Measurements from ENCODE around the gene PDCL2. TPM values are rescaled to one million over a fixed set of nuclear protein-coding genes. Genes with fewer than 3 reads are reported as not detected.

PDCL2 gene
- total RNA-seq, 4 donors from 2014 or later = not detected

DNA sequence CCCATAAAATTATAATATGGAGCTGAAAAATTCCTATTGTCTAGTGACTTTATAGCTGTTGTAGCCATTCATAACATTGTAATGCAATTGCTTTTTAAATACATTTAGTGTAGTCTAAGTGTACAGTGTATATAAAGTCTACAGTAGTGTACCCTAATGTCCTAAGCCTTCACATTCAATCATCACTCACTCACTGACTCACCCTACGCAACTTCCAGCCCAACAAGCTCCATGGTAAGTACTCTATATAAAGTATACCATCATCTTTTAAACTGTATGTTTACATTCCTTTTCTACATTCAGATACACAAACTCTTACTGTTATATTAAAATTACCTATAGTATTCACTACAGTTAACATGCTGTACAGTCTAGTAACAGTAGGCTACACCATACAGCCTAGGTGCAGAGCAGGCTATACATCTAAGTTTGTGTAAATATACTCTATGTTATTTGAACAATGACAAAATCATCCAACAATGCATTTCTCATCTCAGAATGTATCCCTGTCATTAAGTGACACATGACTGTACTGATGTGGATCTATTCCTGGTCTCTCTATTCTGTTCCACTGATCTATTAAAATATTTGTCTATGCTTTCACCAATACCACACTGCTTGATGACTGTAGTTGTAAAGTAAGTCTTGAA, 79.0 kb downstream of the PDCL2 start:
- no peaks in the 10 kb centered on the region for H3K27me3 ChIP-seq

GRCh38 chr4:55512077-55512476, 80.0 kb downstream of the PDCL2 start:
- Histone ChIP-seq H3K27ac (no peak overlapping the region), H3K36me3 (no peaks in the 10 kb centered on the region), H3K9me3 (no peaks in the 10 kb centered on the region), H3K27me3 (no peaks in the 10 kb centered on the region), H3K4me3 (no peak overlapping the region), H3K4me1 (no peaks in the 10 kb centered on the region)
- no peak for TF ChIP-seq POLR2A (IDR thresholded peaks at IDR 0.05)
- TF ChIP-seq, protein P1, sequence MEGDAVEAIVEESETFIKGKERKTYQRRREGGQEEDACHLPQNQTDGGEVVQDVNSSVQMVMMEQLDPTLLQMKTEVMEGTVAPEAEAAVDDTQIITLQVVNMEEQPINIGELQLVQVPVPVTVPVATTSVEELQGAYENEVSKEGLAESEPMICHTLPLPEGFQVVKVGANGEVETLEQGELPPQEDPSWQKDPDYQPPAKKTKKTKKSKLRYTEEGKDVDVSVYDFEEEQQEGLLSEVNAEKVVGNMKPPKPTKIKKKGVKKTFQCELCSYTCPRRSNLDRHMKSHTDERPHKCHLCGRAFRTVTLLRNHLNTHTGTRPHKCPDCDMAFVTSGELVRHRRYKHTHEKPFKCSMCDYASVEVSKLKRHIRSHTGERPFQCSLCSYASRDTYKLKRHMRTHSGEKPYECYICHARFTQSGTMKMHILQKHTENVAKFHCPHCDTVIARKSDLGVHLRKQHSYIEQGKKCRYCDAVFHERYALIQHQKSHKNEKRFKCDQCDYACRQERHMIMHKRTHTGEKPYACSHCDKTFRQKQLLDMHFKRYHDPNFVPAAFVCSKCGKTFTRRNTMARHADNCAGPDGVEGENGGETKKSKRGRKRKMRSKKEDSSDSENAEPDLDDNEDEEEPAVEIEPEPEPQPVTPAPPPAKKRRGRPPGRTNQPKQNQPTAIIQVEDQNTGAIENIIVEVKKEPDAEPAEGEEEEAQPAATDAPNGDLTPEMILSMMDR (IDR thresholded peaks at IDR 0.05 in 4 of 5, conservative IDR thresholded peaks at IDR 0.05 in 1 of 5) = no peak
- DNase-seq = no peak
- no peak for ATAC-seq
- in situ Hi-C loops (cut with MboI; ENCODE audit: low sequenced_read_pairs in 4 of 4) = no loop called here
- intact Hi-C loops (cut with DNase I; ENCODE audit: low total_unique reads) = no loop called here

More for the DNA sequence above, 79.0 kb downstream of the PDCL2 start:
- Histone ChIP-seq H3K4me1 (no peaks in the 10 kb centered on the region), H3K36me3 (no peaks in the 10 kb centered on the region), H3K9me3 (no peaks in the 10 kb centered on the region), H3K4me3 (no peak overlapping the region), H3K27ac (no peak overlapping the region)
- in situ Hi-C loops (cut with MboI; ENCODE audit: low sequenced_read_pairs in 4 of 4) = no loop called here
- DNase-seq = no peak
- intact Hi-C loops (cut with DNase I; ENCODE audit: low total_unique reads) = no loop called here
- no peak for ATAC-seq
- TF ChIP-seq, protein P1 (IDR thresholded peaks at IDR 0.05 in 4 of 5, conservative IDR thresholded peaks at IDR 0.05 in 1 of 5) = no peak
- no peak for TF ChIP-seq POLR2A (IDR thresholded peaks at IDR 0.05)

DNA sequence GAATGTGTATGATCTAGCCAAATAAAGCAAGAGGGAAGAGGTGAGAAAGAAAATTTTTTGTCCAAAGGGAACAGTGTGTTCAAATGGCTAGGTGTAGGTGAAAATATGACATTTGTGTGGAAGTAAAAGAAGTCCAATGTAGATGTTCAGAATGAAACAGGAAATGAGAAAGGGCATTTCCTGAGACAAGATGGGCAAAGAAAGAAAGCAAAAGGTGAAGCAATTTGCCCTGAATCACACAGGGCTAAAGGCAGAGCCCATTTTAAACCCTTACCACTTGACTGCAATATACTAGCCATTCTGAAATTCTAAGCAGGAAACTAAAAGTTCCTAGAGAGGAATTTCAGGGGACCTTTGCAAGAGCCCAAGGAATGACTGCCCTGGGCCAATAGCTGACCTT, 81.4 kb downstream of the PDCL2 start:
- Histone ChIP-seq H3K27me3 (no peaks in the 10 kb centered on the region), H3K36me3 (no peaks in the 10 kb centered on the region), H3K4me3 (no peak overlapping the region), H3K4me1 (no peaks in the 10 kb centered on the region), H3K9me3 (no peaks in the 10 kb centered on the region), H3K27ac (no peak overlapping the region)
- ATAC-seq = no peak
- intact Hi-C loops (cut with DNase I; ENCODE audit: low total_unique reads) = no loop called here
- TF ChIP-seq, protein P1 (IDR thresholded peaks at IDR 0.05 in 4 of 5, conservative IDR thresholded peaks at IDR 0.05 in 1 of 5) = no peak
- no peak for TF ChIP-seq POLR2A (IDR thresholded peaks at IDR 0.05)
- in situ Hi-C loops (cut with MboI; ENCODE audit: low sequenced_read_pairs in 4 of 4) = no loop called here
- DNase-seq = no peak

- no peak for TF ChIP-seq POLR2A (IDR thresholded peaks at IDR 0.05)
- TF ChIP-seq, protein P1 (IDR thresholded peaks at IDR 0.05 in 4 of 5, conservative IDR thresholded peaks at IDR 0.05 in 1 of 5) = no peak
- H3K9me3 ChIP-seq = no peaks in the 10 kb centered on the region
- H3K4me3 ChIP-seq = no peak overlapping the region
- in situ Hi-C loops (cut with MboI; ENCODE audit: low sequenced_read_pairs in 4 of 4) = no loop called here
- intact Hi-C loops (cut with DNase I; ENCODE audit: low total_unique reads) = no loop called here
- no peaks in the 10 kb centered on the region for H3K27me3 ChIP-seq
- ATAC-seq (no peak), DNase-seq (no peak)
- no peaks in the 10 kb centered on the region for H3K4me1 ChIP-seq
- H3K27ac ChIP-seq = no peak overlapping the region
- no peaks in the 10 kb centered on the region for H3K36me3 ChIP-seq
These were observed 82.8 kb downstream of the PDCL2 start for GRCh38 chr4:55509266-55509665.

- intact Hi-C loops (cut with DNase I; ENCODE audit: low total_unique reads) = no loop called here
- H3K36me3 ChIP-seq = no peaks in the 10 kb centered on the region
- DNase-seq (no peak), ATAC-seq (no peak)
- H3K9me3 ChIP-seq = no peaks in the 10 kb centered on the region
- H3K27me3 ChIP-seq = no peaks in the 10 kb centered on the region
- in situ Hi-C loops (cut with MboI; ENCODE audit: low sequenced_read_pairs in 4 of 4) = no loop called here
- no peaks in the 10 kb centered on the region for H3K4me1 ChIP-seq
- no peak for TF ChIP-seq POLR2A (IDR thresholded peaks at IDR 0.05)
- TF ChIP-seq, protein P1 (IDR thresholded peaks at IDR 0.05 in 4 of 5, conservative IDR thresholded peaks at IDR 0.05 in 1 of 5) = no peak
- H3K27ac ChIP-seq = no peak overlapping the region
- H3K4me3 ChIP-seq = no peak overlapping the region
These were observed 84.4 kb downstream of the PDCL2 start for GRCh38 chr4:55507612-55508011.

Data from gastrocnemius medialis (tissue), 4 donors.